ENCODE data around the gene TENM3.

The TENM3 gene

GRCh38 chr4:182320092-182320491 lies 76.9 kb downstream of the TENM3 start:
- Histone ChIP-seq H3K27me3 (ENCODE audit: control insufficient read depth in 5 of 5, insufficient read depth in 4 of 5, low read length in 5 of 5) (no peaks in the 10 kb centered on the region), H3K4me3 (ENCODE audit: low read depth in 1 of 5, low read length in 5 of 5) (no peak overlapping the region), H3K4me1 (ENCODE audit: control insufficient read depth in 5 of 5, insufficient read depth in 5 of 5, low read length in 5 of 5) (no peaks in the 10 kb centered on the region), H3K9me3 (ENCODE audit: control insufficient read depth in 5 of 5, low read length in 5 of 5) (peaks cover 0 to 4% (median 0%) of the 10 kb centered on the region in 5 donors), H3K9ac (ENCODE audit: low read length in 5 of 5) (no peak overlapping the region), H3K27ac (ENCODE audit: low read depth, low read length) (no peak overlapping the region), H3K36me3 (ENCODE audit: control insufficient read depth in 5 of 5, insufficient read depth in 5 of 5, low read length in 5 of 5) (no peaks in the 10 kb centered on the region)

- no peak overlapping the region for H3K27ac ChIP-seq (ENCODE audit: low read depth, low read length)
- H3K9me3 ChIP-seq (ENCODE audit: control insufficient read depth in 5 of 5, low read length in 5 of 5), result peaks cover 0 to under 1% (median 0%) of the 10 kb centered on the region in 5 donors
- H3K4me3 ChIP-seq (ENCODE audit: low read depth in 1 of 5, low read length in 5 of 5), result no peak overlapping the region
- H3K36me3 ChIP-seq (ENCODE audit: control insufficient read depth in 5 of 5, insufficient read depth in 5 of 5, low read length in 5 of 5), result no peaks in the 10 kb centered on the region
- no peak overlapping the region for H3K9ac ChIP-seq (ENCODE audit: low read length in 5 of 5)
- no peaks in the 10 kb centered on the region for H3K27me3 ChIP-seq (ENCODE audit: control insufficient read depth in 5 of 5, insufficient read depth in 4 of 5, low read length in 5 of 5)
- H3K4me1 ChIP-seq (ENCODE audit: control insufficient read depth in 5 of 5, insufficient read depth in 5 of 5, low read length in 5 of 5), result peaks cover 0 to under 1% (median 0%) of the 10 kb centered on the region in 5 donors
Observed at GRCh38 chr4:182320580-182320979, 77.4 kb downstream of the TENM3 start.

GRCh38 chr4:182324282-182324681 lies 81.1 kb downstream of the TENM3 start:
- H3K4me1 ChIP-seq (ENCODE audit: control insufficient read depth in 5 of 5, insufficient read depth in 5 of 5, low read length in 5 of 5), result peaks cover 0 to 6% (median 0%) of the 10 kb centered on the region in 5 donors
- no peak overlapping the region for H3K4me3 ChIP-seq (ENCODE audit: low read depth in 1 of 5, low read length in 5 of 5)
- no peak overlapping the region for H3K9ac ChIP-seq (ENCODE audit: low read length in 5 of 5)
- H3K9me3 ChIP-seq (ENCODE audit: control insufficient read depth in 5 of 5, low read length in 5 of 5), result peaks cover 0 to 3% (median 0%) of the 10 kb centered on the region in 5 donors
- no peaks in the 10 kb centered on the region for H3K36me3 ChIP-seq (ENCODE audit: control insufficient read depth in 5 of 5, insufficient read depth in 5 of 5, low read length in 5 of 5)
- H3K27me3 ChIP-seq (ENCODE audit: control insufficient read depth in 5 of 5, insufficient read depth in 4 of 5, low read length in 5 of 5), result no peaks in the 10 kb centered on the region
- no peak overlapping the region for H3K27ac ChIP-seq (ENCODE audit: low read depth, low read length)

- H3K27me3 ChIP-seq (ENCODE audit: control insufficient read depth in 5 of 5, insufficient read depth in 4 of 5, low read length in 5 of 5), result no peaks in the 10 kb centered on the region
- no peak overlapping the region for H3K27ac ChIP-seq (ENCODE audit: low read depth, low read length)
- no peak overlapping the region for H3K9ac ChIP-seq (ENCODE audit: low read length in 5 of 5)
- H3K4me1 ChIP-seq (ENCODE audit: control insufficient read depth in 5 of 5, insufficient read depth in 5 of 5, low read length in 5 of 5), result peaks cover 0 to 6% (median 0%) of the 10 kb centered on the region in 5 donors
- H3K9me3 ChIP-seq (ENCODE audit: control insufficient read depth in 5 of 5, low read length in 5 of 5), result peaks cover 0 to 3% (median 0%) of the 10 kb centered on the region in 5 donors
- no peak overlapping the region for H3K4me3 ChIP-seq (ENCODE audit: low read depth in 1 of 5, low read length in 5 of 5)
- H3K36me3 ChIP-seq (ENCODE audit: control insufficient read depth in 5 of 5, insufficient read depth in 5 of 5, low read length in 5 of 5), result no peaks in the 10 kb centered on the region
Observed at GRCh38 chr4:182325397-182325796, 82.2 kb downstream of the TENM3 start.

- H3K27ac ChIP-seq (ENCODE audit: low read depth, low read length), result no peak overlapping the region
- no peaks in the 10 kb centered on the region for H3K27me3 ChIP-seq (ENCODE audit: control insufficient read depth in 5 of 5, insufficient read depth in 4 of 5, low read length in 5 of 5)
- no peak overlapping the region for H3K9ac ChIP-seq (ENCODE audit: low read length in 5 of 5)
- H3K4me1 ChIP-seq (ENCODE audit: control insufficient read depth in 5 of 5, insufficient read depth in 5 of 5, low read length in 5 of 5), result peaks cover 0 to 6% (median 0%) of the 10 kb centered on the region in 5 donors
- H3K4me3 ChIP-seq (ENCODE audit: low read depth in 1 of 5, low read length in 5 of 5), result peak overlapping the region in 2 of 5 donors; percentile 8 to 18
- H3K9me3 ChIP-seq (ENCODE audit: control insufficient read depth in 5 of 5, low read length in 5 of 5), result peaks cover 0 to 3% (median 0%) of the 10 kb centered on the region in 5 donors
- no peaks in the 10 kb centered on the region for H3K36me3 ChIP-seq (ENCODE audit: control insufficient read depth in 5 of 5, insufficient read depth in 5 of 5, low read length in 5 of 5)
Observed at GRCh38 chr4:182325848-182326255, 82.7 kb downstream of the TENM3 start.

- peaks cover 0 to 6% (median 0%) of the 10 kb centered on the region in 5 donors for H3K4me1 ChIP-seq (ENCODE audit: control insufficient read depth in 5 of 5, insufficient read depth in 5 of 5, low read length in 5 of 5)
Observed at GRCh38 chr4:182328505-182328904, 85.3 kb downstream of the TENM3 start.

GRCh38 chr4:182337366-182337765 lies 94.2 kb downstream of the TENM3 start:
- Histone ChIP-seq H3K9ac (ENCODE audit: low read length in 5 of 5) (no peak overlapping the region), H3K27ac (ENCODE audit: low read depth, low read length) (no peak overlapping the region), H3K4me1 (ENCODE audit: control insufficient read depth in 5 of 5, insufficient read depth in 5 of 5, low read length in 5 of 5) (peaks cover 0 to 2% (median 0%) of the 10 kb centered on the region in 5 donors), H3K36me3 (ENCODE audit: control insufficient read depth in 5 of 5, insufficient read depth in 5 of 5, low read length in 5 of 5) (no peaks in the 10 kb centered on the region), H3K4me3 (ENCODE audit: low read depth in 1 of 5, low read length in 5 of 5) (no peak overlapping the region), H3K27me3 (ENCODE audit: control insufficient read depth in 5 of 5, insufficient read depth in 4 of 5, low read length in 5 of 5) (no peaks in the 10 kb centered on the region), H3K9me3 (ENCODE audit: control insufficient read depth in 5 of 5, low read length in 5 of 5) (no peaks in the 10 kb centered on the region)

More at GRCh38 chr4:182328505-182328904, 85.3 kb downstream of the TENM3 start:
- peaks cover 0 to 3% (median 0%) of the 10 kb centered on the region in 5 donors for H3K9me3 ChIP-seq (ENCODE audit: control insufficient read depth in 5 of 5, low read length in 5 of 5)
- H3K27me3 ChIP-seq (ENCODE audit: control insufficient read depth in 5 of 5, insufficient read depth in 4 of 5, low read length in 5 of 5), result no peaks in the 10 kb centered on the region
- H3K27ac ChIP-seq (ENCODE audit: low read depth, low read length), result no peak overlapping the region
- no peaks in the 10 kb centered on the region for H3K36me3 ChIP-seq (ENCODE audit: control insufficient read depth in 5 of 5, insufficient read depth in 5 of 5, low read length in 5 of 5)
- no peak overlapping the region for H3K9ac ChIP-seq (ENCODE audit: low read length in 5 of 5)
- H3K4me3 ChIP-seq (ENCODE audit: low read depth in 1 of 5, low read length in 5 of 5), result no peak overlapping the region

- Histone ChIP-seq H3K27me3 (ENCODE audit: control insufficient read depth in 5 of 5, insufficient read depth in 4 of 5, low read length in 5 of 5) (no peaks in the 10 kb centered on the region), H3K36me3 (ENCODE audit: control insufficient read depth in 5 of 5, insufficient read depth in 5 of 5, low read length in 5 of 5) (no peaks in the 10 kb centered on the region), H3K9me3 (ENCODE audit: control insufficient read depth in 5 of 5, low read length in 5 of 5) (no peaks in the 10 kb centered on the region), H3K27ac (ENCODE audit: low read depth, low read length) (no peak overlapping the region), H3K9ac (ENCODE audit: low read length in 5 of 5) (no peak overlapping the region), H3K4me1 (ENCODE audit: control insufficient read depth in 5 of 5, insufficient read depth in 5 of 5, low read length in 5 of 5) (peaks cover 0 to 2% (median 0%) of the 10 kb centered on the region in 5 donors), H3K4me3 (ENCODE audit: low read depth in 1 of 5, low read length in 5 of 5) (no peak overlapping the region)
Observed at GRCh38 chr4:182338063-182338462, 94.9 kb downstream of the TENM3 start.

GRCh38 chr4:182338746-182339145 lies 95.5 kb downstream of the TENM3 start:
- H3K9ac ChIP-seq (ENCODE audit: low read length in 5 of 5), result no peak overlapping the region
- no peaks in the 10 kb centered on the region for H3K9me3 ChIP-seq (ENCODE audit: control insufficient read depth in 5 of 5, low read length in 5 of 5)
- H3K27ac ChIP-seq (ENCODE audit: low read depth, low read length), result no peak overlapping the region
- no peaks in the 10 kb centered on the region for H3K27me3 ChIP-seq (ENCODE audit: control insufficient read depth in 5 of 5, insufficient read depth in 4 of 5, low read length in 5 of 5)
- H3K4me3 ChIP-seq (ENCODE audit: low read depth in 1 of 5, low read length in 5 of 5), result no peak overlapping the region
- H3K4me1 ChIP-seq (ENCODE audit: control insufficient read depth in 5 of 5, insufficient read depth in 5 of 5, low read length in 5 of 5), result peaks cover 0 to 2% (median 0%) of the 10 kb centered on the region in 5 donors
- H3K36me3 ChIP-seq (ENCODE audit: control insufficient read depth in 5 of 5, insufficient read depth in 5 of 5, low read length in 5 of 5), result no peaks in the 10 kb centered on the region

- H3K27me3 ChIP-seq (ENCODE audit: control insufficient read depth in 5 of 5, insufficient read depth in 4 of 5, low read length in 5 of 5), result no peaks in the 10 kb centered on the region
- no peak overlapping the region for H3K27ac ChIP-seq (ENCODE audit: low read depth, low read length)
- H3K9me3 ChIP-seq (ENCODE audit: control insufficient read depth in 5 of 5, low read length in 5 of 5), result no peaks in the 10 kb centered on the region
- H3K4me1 ChIP-seq (ENCODE audit: control insufficient read depth in 5 of 5, insufficient read depth in 5 of 5, low read length in 5 of 5), result peaks cover 0 to 2% (median 0%) of the 10 kb centered on the region in 5 donors
- no peak overlapping the region for H3K4me3 ChIP-seq (ENCODE audit: low read depth in 1 of 5, low read length in 5 of 5)
- no peaks in the 10 kb centered on the region for H3K36me3 ChIP-seq (ENCODE audit: control insufficient read depth in 5 of 5, insufficient read depth in 5 of 5, low read length in 5 of 5)
- H3K9ac ChIP-seq (ENCODE audit: low read length in 5 of 5), result no peak overlapping the region
Observed at GRCh38 chr4:182339221-182339641, 96.0 kb downstream of the TENM3 start.
